Neural progenitor cell (in vitro differentiated cells): ENCODE measurements around the gene PITRM1.

Source experiments
- CTCF ChIP-seq: fragments of 200-600 bp; sonication (generic); IDR thresholded peaks from 2 replicates; pipeline ENCODE4 v1.5.1; 2017; ENCODE audit warnings: antibody characterized with exemption, mild to moderate bottlenecking
- EZH2 ChIP-seq: fragments of 200-600 bp; sonication (generic); IDR thresholded peaks from 2 replicates; pipeline ENCODE4 v1.6.1; 2017; ENCODE audit warnings: antibody characterized with exemption, mild to moderate bottlenecking, moderate library complexity
- EZH2phosphoT487 ChIP-seq: fragments of 200-600 bp; sonication (generic); IDR thresholded peaks from 2 replicates; pipeline ENCODE4 v1.6.1; 2017; ENCODE audit warnings: antibody characterized with exemption

GRCh38 chr10:3162533-3162932 lies 10.0 kb downstream of the PITRM1 start:
- peak; percentile 35 for TF ChIP-seq CTCF
- TF ChIP-seq EZH2: no peak
- TF ChIP-seq EZH2phosphoT487: no peak
